DND-41 (cell line): Measurements from ENCODE around the gene OR51I1.

Source experiments
- ATAC-seq: fragments of 200-7000 bp; cut with Tn5 transposase; 3 replicates; pipeline ENCODE4 v1.9.1; 2021; ENCODE audit warnings: low read depth; ENCODE audit not compliant: insufficient read depth
- DNase-seq: peaks from one replicate; pipeline ENCODE4 v3.0.0-alpha.2; 2020
- H2AFZ ChIP-seq: 2 replicates; pipeline ENCODE4 v1.6.0; 2012; ENCODE audit warnings: low read depth, low read length
- H3K27ac ChIP-seq: 2 replicates; pipeline ENCODE4 v1.5.1; 2012; ENCODE audit warnings: low read length, inconsistent platforms
- H3K27me3 ChIP-seq: fragments of 200-600 bp; sonication (generic); 2 replicates; pipeline ENCODE4 v1.6.0; 2012; ENCODE audit warnings: low read length, mild to moderate bottlenecking, inconsistent platforms; ENCODE audit not compliant: insufficient read depth, poor library complexity
- H3K36me3 ChIP-seq: 2 replicates; pipeline ENCODE4 v1.5.1; 2012; ENCODE audit warnings: low read length, inconsistent platforms; ENCODE audit not compliant: insufficient read depth
- H3K4me1 ChIP-seq: 2 replicates; pipeline ENCODE4 v1.5.1; 2012; ENCODE audit warnings: mild to moderate bottlenecking, low read length; ENCODE audit not compliant: insufficient read depth
- H3K4me2 ChIP-seq: 2 replicates; pipeline ENCODE4 v1.6.0; 2012; ENCODE audit warnings: mild to moderate bottlenecking, moderate library complexity, low read length, inconsistent platforms; ENCODE audit not compliant: insufficient read depth
- H3K4me3 ChIP-seq, 2 experiments: fragments of 200-600 bp in 1 of 2; shearing (Covaris generic) in 1 of 2; 2 replicates each; pipeline ENCODE4 v1.5.1; 2012 to 2016; ENCODE audit warnings: inconsistent platforms in 2 of 2, low read length in 2 of 2, mild to moderate bottlenecking in 2 of 2, low read depth in 1 of 2, moderate library complexity in 1 of 2
- H3K79me2 ChIP-seq: 2 replicates; pipeline ENCODE4 v1.6.0; 2012; ENCODE audit warnings: low read length, inconsistent platforms; ENCODE audit not compliant: insufficient read depth
- H3K9ac ChIP-seq: 2 replicates; pipeline ENCODE4 v1.6.0; 2012; ENCODE audit warnings: low read depth, mild to moderate bottlenecking, inconsistent platforms, low read length, moderate library complexity
- H3K9me3 ChIP-seq: 2 replicates; pipeline ENCODE4 v1.5.1; 2012; ENCODE audit warnings: low read length, moderate library complexity, mild to moderate bottlenecking, inconsistent platforms; ENCODE audit not compliant: insufficient read depth, severe bottlenecking
- H4K20me1 ChIP-seq: 2 replicates; pipeline ENCODE4 v1.6.0; 2012; ENCODE audit warnings: low read length; ENCODE audit not compliant: insufficient read depth
- CTCF ChIP-seq: IDR thresholded peaks from 2 replicates; pipeline ENCODE4 v1.5.1; 2012; ENCODE audit warnings: borderline replicate concordance, low read length, moderate library complexity, mild to moderate bottlenecking; ENCODE audit not compliant: poor library complexity, severe bottlenecking; ENCODE audit errors: extremely low read depth
- EZH2 ChIP-seq: IDR thresholded peaks from 3 replicates; pipeline ENCODE4 v1.6.1; 2012; ENCODE audit warnings: borderline replicate concordance, low read depth, mild to moderate bottlenecking, moderate library complexity, low read length, inconsistent platforms; ENCODE audit not compliant: severe bottlenecking

The OR51I1 gene

GRCh38 chr11:5441414-5441813 is at the start of gene OR51I1:
OR51I1 (minus strand) TSS chr11:5441514; CDS start chr11:5441514, 0 bp downstream.
- no peak within 1 kb of the TSS for H3K4me2 ChIP-seq
- H2AFZ ChIP-seq: no peak within 1 kb of the TSS
- no peaks in the 10 kb centered on the region for H3K4me1 ChIP-seq
- peaks cover 10% of the 10 kb centered on the region for H3K27me3 ChIP-seq
- H3K4me3 ChIP-seq: no peak within 1 kb of the TSS
- H4K20me1 ChIP-seq: no peaks in the 10 kb centered on the region
- TF ChIP-seq CTCF: no peak
- no peak for TF ChIP-seq EZH2
- H3K79me2 ChIP-seq: no peaks in the 10 kb centered on the region
- DNase-seq (no peak), ATAC-seq (no peak)
- no peak within 1 kb of the TSS for H3K9ac ChIP-seq
- no peaks in the 10 kb centered on the region for H3K9me3 ChIP-seq
- H3K36me3 ChIP-seq: no peaks in the 10 kb centered on the region
- no peak within 1 kb of the TSS for H3K27ac ChIP-seq

DNA sequence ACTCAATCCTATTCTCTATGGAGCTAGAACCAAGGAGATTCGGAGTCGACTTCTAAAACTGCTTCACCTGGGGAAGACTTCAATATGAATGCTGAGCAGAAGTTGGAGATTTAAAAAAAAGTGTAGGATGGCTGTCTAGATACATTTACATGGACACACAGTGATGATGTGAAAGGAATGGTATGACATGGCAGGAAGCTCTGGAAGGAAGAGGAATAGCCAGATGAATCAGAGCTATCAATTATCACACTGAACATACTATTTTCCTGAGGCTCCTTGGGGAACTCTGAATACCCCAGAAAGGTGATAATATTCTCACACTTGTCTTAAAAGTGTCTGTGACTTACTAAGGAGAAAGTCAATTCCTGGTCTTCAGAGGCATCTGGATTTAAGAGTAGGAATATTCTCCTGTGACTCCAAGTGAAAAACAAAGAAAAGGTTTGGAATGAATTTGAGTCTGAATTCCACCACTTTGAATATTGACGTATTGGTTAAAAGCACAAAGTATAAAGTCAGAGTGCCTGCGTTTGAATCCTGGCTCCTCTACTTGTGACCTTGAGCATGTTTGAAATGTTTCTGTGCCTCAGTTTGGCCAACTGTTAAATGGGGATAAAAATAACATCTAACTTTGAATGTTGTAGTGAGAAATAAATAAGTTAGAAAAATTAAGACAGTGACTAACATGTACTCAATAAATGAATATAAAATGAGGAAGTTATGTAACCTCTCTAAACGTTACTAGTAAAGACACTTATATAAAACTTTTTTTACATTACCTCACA is 48.5 kb upstream of the OR51I1 start:
- no peaks in the 10 kb centered on the region for H3K9me3 ChIP-seq
- ATAC-seq: no peak
- no peak overlapping the region for H3K4me2 ChIP-seq
- H3K9ac ChIP-seq: no peak overlapping the region
- no peaks in the 10 kb centered on the region for H4K20me1 ChIP-seq
- no peak overlapping the region for H3K4me3 ChIP-seq
- H3K27ac ChIP-seq: no peak overlapping the region
- no peaks in the 10 kb centered on the region for H3K4me1 ChIP-seq
- no peak for DNase-seq
- no peaks in the 10 kb centered on the region for H3K79me2 ChIP-seq
- H3K27me3 ChIP-seq: peaks cover 3% of the 10 kb centered on the region
- no peaks in the 10 kb centered on the region for H3K36me3 ChIP-seq
- no peak for TF ChIP-seq CTCF
- no peak for TF ChIP-seq EZH2
- no peak overlapping the region for H2AFZ ChIP-seq

DNA sequence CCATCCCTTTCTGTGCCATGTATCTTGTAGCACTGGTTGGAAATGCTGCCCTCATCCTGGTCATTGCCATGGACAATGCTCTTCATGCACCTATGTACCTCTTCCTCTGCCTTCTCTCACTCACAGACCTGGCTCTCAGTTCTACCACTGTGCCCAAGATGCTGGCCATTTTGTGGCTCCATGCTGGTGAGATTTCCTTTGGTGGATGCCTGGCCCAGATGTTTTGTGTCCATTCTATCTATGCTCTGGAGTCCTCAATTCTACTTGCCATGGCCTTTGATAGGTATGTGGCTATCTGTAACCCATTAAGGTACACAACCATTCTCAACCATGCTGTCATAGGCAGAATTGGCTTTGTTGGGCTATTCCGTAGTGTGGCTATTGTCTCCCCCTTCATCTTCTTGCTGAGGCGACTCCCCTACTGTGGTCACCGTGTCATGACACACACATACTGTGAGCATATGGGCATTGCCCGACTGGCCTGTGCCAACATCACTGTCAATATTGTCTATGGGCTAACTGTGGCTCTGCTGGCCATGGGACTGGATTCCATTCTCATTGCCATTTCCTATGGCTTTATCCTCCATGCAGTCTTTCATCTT is 47.6 kb upstream of the OR51I1 start:
- Histone ChIP-seq H3K79me2 (no peaks in the 10 kb centered on the region), H3K4me1 (no peaks in the 10 kb centered on the region), H3K4me2 (no peak overlapping the region), H3K27me3 (peaks cover 4% of the 10 kb centered on the region), H3K9ac (no peak overlapping the region), H2AFZ (no peak overlapping the region), H4K20me1 (no peaks in the 10 kb centered on the region), H3K27ac (no peak overlapping the region), H3K36me3 (no peaks in the 10 kb centered on the region), H3K4me3 (no peak overlapping the region), H3K9me3 (no peaks in the 10 kb centered on the region)
- DNase-seq (no peak), ATAC-seq (no peak)
- TF ChIP-seq EZH2 (no peak), CTCF (no peak)
